IMR-90 (cell line): ENCODE data around the gene LLCFC1. TPM values are rescaled to one million over a fixed set of nuclear protein-coding genes. Genes with fewer than 3 reads are reported as not detected.

Source experiments
- ATAC-seq: fragments of 200-7000 bp; cut with Tn5 transposase; 2 replicates; pipeline ENCODE4 v1.9.1; 2020; ENCODE audit warnings: low read depth, mild to moderate bottlenecking, moderate library complexity
- BruUV-seq: library from RNA; stranded (reverse); fragments of 400-500 nt; replicated peaks from 2 replicates; lab custom pipeline; 2021; lab: Mats Ljungman, UMichigan
- CTCF ChIA-PET: fragments of 300-600 bp; formaldehyde crosslinking; extraction: SDS; loops from one replicate; lab custom pipeline; 2021; ENCODE audit warnings: antibody characterized with exemption; lab: Yijun Ruan, JAX
- POLR2A ChIA-PET: fragments of 300-600 bp; sonication (Branson Sonifier 250); formaldehyde crosslinking; loops from one replicate; lab custom pipeline; 2022; ENCODE audit warnings: antibody characterized with exemption; ENCODE audit not compliant: unreplicated experiment; lab: Charles Lee
- DNase-seq: peaks from one replicate; pipeline ENCODE4 v3.0.0; 2013
- H2AFZ ChIP-seq: replicated peaks from 2 replicates; pipeline ENCODE3; 2013; ENCODE audit warnings: low read length, mild to moderate bottlenecking; ENCODE audit not compliant: poor library complexity
- H2AK5ac ChIP-seq: 2 replicates; pipeline ENCODE4 v1.6.1; 2013; ENCODE audit warnings: low read depth, low read length, inconsistent platforms
- H2AK9ac ChIP-seq: replicated peaks from 2 replicates; pipeline ENCODE3; 2013; ENCODE audit warnings: mild to moderate bottlenecking, low read depth, low read length, moderate library complexity; ENCODE audit not compliant: poor library complexity
- H2BK120ac ChIP-seq: 2 replicates; pipeline ENCODE4 v1.6.1; 2013; ENCODE audit warnings: low read depth, low read length, inconsistent platforms
- H2BK15ac ChIP-seq: 3 replicates; pipeline ENCODE4 v1.6.1; 2013; ENCODE audit warnings: low read depth, low read length, inconsistent platforms
- H2BK20ac ChIP-seq: 2 replicates; pipeline ENCODE4 v1.6.1; 2013; ENCODE audit warnings: low read depth, mild to moderate bottlenecking, inconsistent platforms, low read length, moderate library complexity
- H2BK5ac ChIP-seq: 2 replicates; pipeline ENCODE4 v1.6.1; 2013; ENCODE audit warnings: mild to moderate bottlenecking, low read depth, low read length, inconsistent platforms; ENCODE audit not compliant: poor library complexity, severe bottlenecking
- H3K14ac ChIP-seq: replicated peaks from 2 replicates; pipeline ENCODE4 v1.6.1; 2013; ENCODE audit warnings: low read depth, low read length, inconsistent platforms
- H3K18ac ChIP-seq: 2 replicates; pipeline ENCODE4 v1.6.1; 2013; ENCODE audit warnings: low read depth, low read length, control low read depth
- H3K23ac ChIP-seq: 2 replicates; pipeline ENCODE4 v1.6.1; 2013; ENCODE audit warnings: low read depth, low read length, inconsistent platforms
- H3K27ac ChIP-seq: 2 replicates; pipeline ENCODE4 v1.5.1; 2013; ENCODE audit warnings: mild to moderate bottlenecking, control low read depth, low read length; ENCODE audit not compliant: insufficient read depth
- H3K27me3 ChIP-seq: 2 replicates; pipeline ENCODE4 v1.6.1; 2013; ENCODE audit warnings: low read length; ENCODE audit not compliant: control insufficient read depth, insufficient read depth
- H3K36me3 ChIP-seq: 2 replicates; pipeline ENCODE4 v1.6.1; 2013; ENCODE audit warnings: low read length, mixed read lengths; ENCODE audit not compliant: control insufficient read depth, insufficient read depth
- H3K4ac ChIP-seq: 2 replicates; pipeline ENCODE4 v1.6.1; 2013; ENCODE audit warnings: low read depth, low read length, inconsistent platforms
- H3K4me1 ChIP-seq: 2 replicates; pipeline ENCODE4 v1.6.1; 2013; ENCODE audit warnings: low read length, mixed read lengths; ENCODE audit not compliant: control insufficient read depth, insufficient read depth
- H3K4me2 ChIP-seq: 2 replicates; pipeline ENCODE4 v1.6.1; 2013; ENCODE audit warnings: low read depth, mild to moderate bottlenecking, control low read depth, low read length, moderate library complexity
- H3K4me3 ChIP-seq: 2 replicates; pipeline ENCODE4 v1.5.1; 2013; ENCODE audit warnings: low read depth, mild to moderate bottlenecking, control low read depth, low read length, moderate library complexity; ENCODE audit not compliant: insufficient read depth
- H3K56ac ChIP-seq: 2 replicates; pipeline ENCODE4 v1.6.1; 2013; ENCODE audit warnings: low read length, inconsistent platforms; ENCODE audit not compliant: insufficient read depth; ENCODE audit errors: extremely low read depth
- H3K79me1 ChIP-seq, 2 experiments: 2 replicates each; pipeline ENCODE4 v1.6.1; 2013; ENCODE audit warnings: low read length in 2 of 2, inconsistent platforms in 1 of 2, low read depth in 1 of 2
- H3K9ac ChIP-seq: 2 replicates; pipeline ENCODE4 v1.6.1; 2013; ENCODE audit warnings: low read depth, low read length, control low read depth
- H3K9me1 ChIP-seq: 2 replicates; pipeline ENCODE4 v1.6.1; 2013; ENCODE audit warnings: low read length, inconsistent platforms; ENCODE audit not compliant: insufficient read depth
- H3K9me3 ChIP-seq: 2 replicates; pipeline ENCODE4 v1.6.1; 2013; ENCODE audit warnings: low read length; ENCODE audit not compliant: control insufficient read depth, insufficient read depth
- H4K20me1 ChIP-seq: 2 replicates; pipeline ENCODE4 v1.6.1; 2013; ENCODE audit warnings: low read length, inconsistent platforms; ENCODE audit not compliant: insufficient read depth
- H4K5ac ChIP-seq: 2 replicates; pipeline ENCODE4 v1.6.1; 2013; ENCODE audit warnings: mild to moderate bottlenecking, low read depth, low read length, control low read depth
- H4K8ac ChIP-seq, 2 experiments: 2 replicates each; pipeline ENCODE4 v1.6.1; 2013; ENCODE audit warnings: low read depth in 2 of 2, low read length in 2 of 2, control low read depth in 1 of 2, inconsistent platforms in 1 of 2
- H4K91ac ChIP-seq: 2 replicates; pipeline ENCODE4 v1.6.1; 2013; ENCODE audit warnings: low read depth, low read length, inconsistent platforms; ENCODE audit not compliant: insufficient read depth
- BHLHE40 ChIP-seq: fragments of 150-350 bp; IDR thresholded peaks from 2 replicates; pipeline ENCODE4 v1.6.1; 2016; ENCODE audit warnings: mild to moderate bottlenecking, low read depth, low read length
- CEBPB ChIP-seq: IDR thresholded peaks from 2 replicates; pipeline ENCODE4 v1.6.1; 2012; ENCODE audit warnings: low read depth, low read length, improper control_type of control experiment
- CHD1 ChIP-seq: IDR thresholded peaks from 2 replicates; pipeline ENCODE4 v1.6.1; 2012; ENCODE audit warnings: low read depth, low read length, improper control_type of control experiment
- CTCF ChIP-seq: conservative IDR thresholded peaks from 2 replicates; pipeline ENCODE4 v1.5.1; 2012; ENCODE audit warnings: mild to moderate bottlenecking, low read depth, low read length, improper control_type of control experiment
- ELK1 ChIP-seq: fragments of 150-350 bp; IDR thresholded peaks from 2 replicates; pipeline ENCODE4 v1.6.1; 2016; ENCODE audit warnings: low read depth, mild to moderate bottlenecking, low read length, moderate library complexity, borderline replicate concordance
- FOS ChIP-seq: fragments of 150-350 bp; IDR thresholded peaks from 2 replicates; pipeline ENCODE4 v1.6.1; 2016; ENCODE audit warnings: low read depth, low read length
- MAFK ChIP-seq: IDR thresholded peaks from 2 replicates; pipeline ENCODE4 v1.6.1; 2012; ENCODE audit warnings: low read depth, low read length, improper control_type of control experiment
- MAZ ChIP-seq: IDR thresholded peaks from 2 replicates; pipeline ENCODE4 v1.6.1; 2012; ENCODE audit warnings: low read depth, mild to moderate bottlenecking, low read length, improper control_type of control experiment, moderate library complexity, borderline replicate concordance
- MXI1 ChIP-seq: IDR thresholded peaks from 2 replicates; pipeline ENCODE4 v1.6.1; 2012; ENCODE audit warnings: low read depth, mild to moderate bottlenecking, low read length, moderate library complexity, borderline replicate concordance
- NFE2L2 ChIP-seq: fragments of 150-350 bp; IDR thresholded peaks from 2 replicates; pipeline ENCODE4 v1.6.1; 2016; ENCODE audit warnings: low read depth, mild to moderate bottlenecking, low read length
- POLR2A ChIP-seq: IDR thresholded peaks from 2 replicates; pipeline ENCODE4 v1.6.1; 2012; ENCODE audit warnings: mild to moderate bottlenecking, low read depth, low read length
- RAD21 ChIP-seq: IDR thresholded peaks from 2 replicates; pipeline ENCODE4 v1.6.1; 2012; ENCODE audit warnings: low read length, improper control_type of control experiment
- RCOR1 ChIP-seq: IDR thresholded peaks from 2 replicates; pipeline ENCODE4 v1.6.1; 2012; ENCODE audit warnings: mild to moderate bottlenecking, low read length, improper control_type of control experiment; ENCODE audit not compliant: insufficient replicate concordance
- RFX5 ChIP-seq: IDR thresholded peaks from 2 replicates; pipeline ENCODE4 v1.8.0; 2012; ENCODE audit warnings: low read depth, mild to moderate bottlenecking, low read length, moderate library complexity
- SMC3 ChIP-seq: fragments of 150-350 bp; IDR thresholded peaks from 2 replicates; pipeline ENCODE4 v1.6.1; 2016; ENCODE audit warnings: low read depth, mild to moderate bottlenecking, antibody characterized with exemption, low read length, moderate library complexity
- USF2 ChIP-seq: fragments of 150-350 bp; IDR thresholded peaks from 2 replicates; pipeline ENCODE4 v1.6.1; 2017; ENCODE audit warnings: mild to moderate bottlenecking, antibody characterized with exemption, low read length, low read depth
- WGBS, 2 experiments: methylation state at CpG; one replicate each; pipeline versions ENCODE4 v1.1.5 to v1.1.7; 2013; ENCODE audit warnings: missing lambda C conversion rate in 2 of 2; ENCODE audit not compliant: insufficient read length in 1 of 2; ENCODE audit errors: extremely low coverage in 2 of 2; 5-methylcytosine and 5-hydroxymethylcytosine counted together
- dilution Hi-C: fragments of 300-500 bp; cut with HindIII; formaldehyde crosslinking; loops from one replicate; pipeline ENCODE4 v1.14.3; 2018; ENCODE audit warnings: low sequenced_read_pairs; ENCODE audit not compliant: unreplicated experiment
- in situ Hi-C: fragments of 300-500 bp; cut with MboI; formaldehyde crosslinking; loops from 3 replicates; pipeline ENCODE4 v1.14.3; 2019; ENCODE audit warnings: low sequenced_read_pairs, inconsistent platforms, mixed read lengths
- intact Hi-C: fragments of 100-400 bp; cut with micrococcal nuclease; formaldehyde crosslinking; loops from 2 replicates; pipeline ENCODE4 v1.10.0; 2022
- polyA plus RNA-seq, 3 experiments: library from polyadenylated mRNA; depleted of rRNA; stranded (reverse); fragments of >200 nt; gene quantifications; 2 replicates each; pipeline ENCODE4 v1.2.3, GENCODE V29; 2012; ENCODE audit warnings: low replicate concordance in 1 of 3
- total RNA-seq: library from RNA; depleted of rRNA; stranded (reverse); fragments of >200 nt; gene quantifications from 2 replicates; pipeline ENCODE4 v1.2.3, GENCODE V29; 2012

LLCFC1 gene
- total and polyA plus RNA-seq, 2 of the 4 experiments (the other 2 are of a cell fraction) = not detected

- no peak overlapping the region for H2BK120ac ChIP-seq
- H3K9me1 ChIP-seq = no peaks in the 10 kb centered on the region
- no peak overlapping the region for H3K14ac ChIP-seq
- no peak overlapping the region for H3K4ac ChIP-seq
- H3K79me1 ChIP-seq = no peaks in the 10 kb centered on the region
- no peaks in the 10 kb centered on the region for H4K20me1 ChIP-seq
- ATAC-seq = no peak
- H4K91ac ChIP-seq = no peak overlapping the region
- WGBS, 2 experiments = 15% methylated on average over 6 of the region's 12 CpGs; no CpG with 5 or more reads in 1 of the 2 experiments
- no peak overlapping the region for H2AFZ ChIP-seq
- no peaks in the 10 kb centered on the region for H3K27me3 ChIP-seq
- no peak overlapping the region for H2BK20ac ChIP-seq
- no peak overlapping the region for H2AK5ac ChIP-seq
- H3K4me1 ChIP-seq = no peaks in the 10 kb centered on the region
- H3K4me2 ChIP-seq = no peak overlapping the region
- H3K4me3 ChIP-seq = no peak overlapping the region
- H2AK9ac ChIP-seq = no peak overlapping the region
- H4K8ac ChIP-seq = no peak overlapping the region
- TF ChIP-seq BHLHE40 (no peak), RFX5 (no peak), MAFK (no peak), CTCF (no peak), ELK1 (no peak), RCOR1 (no peak), RAD21 (no peak), NFE2L2 (no peak), CEBPB (no peak), MXI1 (no peak), FOS (no peak), POLR2A (no peak), SMC3 (no peak), MAZ (no peak), USF2 (no peak), CHD1 (no peak)
- H2BK15ac ChIP-seq = no peak overlapping the region
- H3K9ac ChIP-seq = no peak overlapping the region
- dilution Hi-C loops = no loop called here
- H2BK5ac ChIP-seq = no peak overlapping the region
- H3K56ac ChIP-seq = no peak overlapping the region
- H3K9me3 ChIP-seq = peaks cover 8% of the 10 kb centered on the region; the same call in 1 of the 2 replicates
- in situ Hi-C loops = no loop called here
- POLR2A ChIA-PET = no interaction called here
- CTCF ChIA-PET = no interaction called here
- no peaks in the 10 kb centered on the region for H3K36me3 ChIP-seq
- no peak overlapping the region for H4K5ac ChIP-seq
- H3K27ac ChIP-seq = no peak overlapping the region
- DNase-seq = no peak
- intact Hi-C loops = no loop called here
- no TSS peak for BruUV-seq
- no peak overlapping the region for H3K23ac ChIP-seq
- H3K18ac ChIP-seq = no peak overlapping the region
Measured at GRCh38 chr7:142925413-142925812, 13.9 kb upstream of the LLCFC1 start.
